Breast epithelium (tissue), 4 donors: ENCODE data around the gene ACACA. TPM values are rescaled to one million over a fixed set of nuclear protein-coding genes. Genes with fewer than 3 reads are reported as not detected.
A peak's percentile ranks its signal among the peaks of the same experiment; 100 is the strongest.

Experiments
- DNase-seq, 2 donors: peaks; one replicate each; pipeline ENCODE4 v3.0.0-alpha.2; 2019; ENCODE audit warnings: low spot score in 2 of 2
- H3K27ac ChIP-seq, 2 donors: fragments of 200-600 bp; sonication (generic) in 1 of 2; one replicate each; pipeline ENCODE4 v1.5.1; 2016 to 2019; ENCODE audit warnings: mild to moderate bottlenecking in 1 of 2
- H3K27me3 ChIP-seq, 2 donors: fragments of 200-600 bp; sonication (generic) in 1 of 2; one replicate each; pipeline versions ENCODE4 v1.5.1 to v1.6.0; 2017 to 2019; ENCODE audit warnings: control low read depth in 1 of 2, mild to moderate bottlenecking in 1 of 2
- H3K36me3 ChIP-seq: fragments of 200-600 bp; one replicate; pipeline ENCODE4 v1.5.1; 2019
- H3K4me1 ChIP-seq, 2 donors: fragments of 200-600 bp; sonication (generic); one replicate each; pipeline ENCODE4 v1.5.1; 2016 to 2019; ENCODE audit warnings: control low read depth in 1 of 2
- H3K4me3 ChIP-seq, 3 donors: fragments of 200-600 bp; sonication (generic); 1 replicate in 2 of 3; 2 replicates in 1 of 3; pipeline ENCODE4 v1.5.1; 2016 to 2019; ENCODE audit warnings: mild to moderate bottlenecking in 3 of 3, moderate library complexity in 2 of 3
- H3K9me3 ChIP-seq, 2 donors: fragments of 200-600 bp; sonication (generic) in 1 of 2; one replicate each; pipeline ENCODE4 v1.5.1; 2016 to 2019; ENCODE audit warnings: control low read depth in 1 of 2
- POLR2A ChIP-seq: fragments of 450-650 bp; IDR thresholded peaks from one replicate; pipeline ENCODE4 v1.6.1; 2016; ENCODE audit warnings: antibody characterized with exemption, mild to moderate bottlenecking, moderate library complexity
- POLR2AphosphoS5 ChIP-seq, 3 donors: sonication (generic); formaldehyde crosslinking; IDR thresholded peaks; one replicate each; pipeline ENCODE4 v1.6.1; 2017; ENCODE audit warnings: antibody characterized with exemption in 3 of 3
- intact Hi-C: fragments of 100-400 bp; cut with DNase I; formaldehyde crosslinking; loops from one replicate; pipeline ENCODE4 v1.15.1; 2023; ENCODE audit warnings: low total_unique reads
- total RNA-seq, 3 donors: library from RNA; depleted of rRNA; stranded (reverse); fragments of >200 nt; gene quantifications; one replicate each; pipeline ENCODE4 v1.1.0, GENCODE V29; 2016
- TF ChIP-seq, protein P1 (sequence below), 3 donors: fragments of 450-650 bp; IDR thresholded peaks; one replicate each; pipeline ENCODE4 v1.5.1; 2016 to 2017; ENCODE audit warnings: antibody characterized with exemption in 3 of 3, mild to moderate bottlenecking in 3 of 3, moderate library complexity in 3 of 3

The ACACA gene
- total RNA-seq, 3 donors from 2014 or later: 32.8 to 46.5 (median 36.1) TPM

DNA sequence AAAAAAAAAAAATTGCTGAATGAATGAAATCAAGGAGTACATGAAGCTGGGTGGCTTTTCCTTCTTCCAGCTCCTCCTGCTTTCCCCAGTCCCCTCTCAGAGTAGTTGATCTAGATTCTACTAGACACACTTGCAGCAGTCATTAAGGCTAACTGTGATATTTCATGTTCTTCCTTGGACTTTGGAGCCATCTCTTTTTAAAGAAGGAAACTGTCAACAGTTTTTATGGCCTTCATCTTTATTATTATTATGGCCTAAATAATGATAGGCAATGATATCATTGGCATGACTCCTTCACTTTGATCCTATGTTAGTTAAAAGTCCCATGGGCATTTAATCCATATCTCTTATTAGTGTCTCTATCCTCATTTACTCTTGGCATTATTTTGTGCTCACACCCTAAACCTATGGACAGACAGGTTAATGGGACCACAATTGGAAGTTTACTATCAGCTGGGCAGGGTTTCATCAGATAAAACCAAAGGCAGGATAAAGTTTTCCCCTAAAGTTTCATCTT, 21.1 kb downstream of the ACACA start:
- intact Hi-C loops: no loop called here
- Histone ChIP-seq H3K27ac (no peak overlapping the region), H3K4me3 (no peak overlapping the region), H3K27me3 (no peaks in the 10 kb centered on the region), H3K4me1 (no peaks in the 10 kb centered on the region), H3K36me3 (no peaks in the 10 kb centered on the region), H3K9me3 (no peaks in the 10 kb centered on the region)
- DNase-seq: no peak
- TF ChIP-seq POLR2AphosphoS5 (IDR thresholded peaks at IDR 0.05): no peak
- TF ChIP-seq, protein P1, sequence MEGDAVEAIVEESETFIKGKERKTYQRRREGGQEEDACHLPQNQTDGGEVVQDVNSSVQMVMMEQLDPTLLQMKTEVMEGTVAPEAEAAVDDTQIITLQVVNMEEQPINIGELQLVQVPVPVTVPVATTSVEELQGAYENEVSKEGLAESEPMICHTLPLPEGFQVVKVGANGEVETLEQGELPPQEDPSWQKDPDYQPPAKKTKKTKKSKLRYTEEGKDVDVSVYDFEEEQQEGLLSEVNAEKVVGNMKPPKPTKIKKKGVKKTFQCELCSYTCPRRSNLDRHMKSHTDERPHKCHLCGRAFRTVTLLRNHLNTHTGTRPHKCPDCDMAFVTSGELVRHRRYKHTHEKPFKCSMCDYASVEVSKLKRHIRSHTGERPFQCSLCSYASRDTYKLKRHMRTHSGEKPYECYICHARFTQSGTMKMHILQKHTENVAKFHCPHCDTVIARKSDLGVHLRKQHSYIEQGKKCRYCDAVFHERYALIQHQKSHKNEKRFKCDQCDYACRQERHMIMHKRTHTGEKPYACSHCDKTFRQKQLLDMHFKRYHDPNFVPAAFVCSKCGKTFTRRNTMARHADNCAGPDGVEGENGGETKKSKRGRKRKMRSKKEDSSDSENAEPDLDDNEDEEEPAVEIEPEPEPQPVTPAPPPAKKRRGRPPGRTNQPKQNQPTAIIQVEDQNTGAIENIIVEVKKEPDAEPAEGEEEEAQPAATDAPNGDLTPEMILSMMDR (IDR thresholded peaks at IDR 0.05): no peak

- H3K4me1 ChIP-seq: no peaks in the 10 kb centered on the region
- no peaks in the 10 kb centered on the region for H3K36me3 ChIP-seq
- intact Hi-C loops: no loop called here
- H3K27ac ChIP-seq: no peak overlapping the region
- H3K27me3 ChIP-seq: no peaks in the 10 kb centered on the region
- TF ChIP-seq, protein P1 (IDR thresholded peaks at IDR 0.05): no peak
- H3K4me3 ChIP-seq: no peak overlapping the region
- no peaks in the 10 kb centered on the region for H3K9me3 ChIP-seq
- no peak for DNase-seq
Measured at GRCh38 chr17:37384560-37385149, 22.0 kb downstream of the ACACA start.

- Histone ChIP-seq H3K9me3 (no peaks in the 10 kb centered on the region), H3K27me3 (no peaks in the 10 kb centered on the region), H3K36me3 (no peaks in the 10 kb centered on the region), H3K4me3 (no peak overlapping the region), H3K4me1 (no peaks in the 10 kb centered on the region), H3K27ac (no peak overlapping the region)
- no peak for DNase-seq
- intact Hi-C loops: no loop called here
- TF ChIP-seq, protein P1 (IDR thresholded peaks at IDR 0.05): no peak
- no peak for TF ChIP-seq POLR2A
- no peak for TF ChIP-seq POLR2AphosphoS5 (IDR thresholded peaks at IDR 0.05)
Measured at GRCh38 chr17:37382056-37382455, 24.6 kb downstream of the ACACA start.

DNA sequence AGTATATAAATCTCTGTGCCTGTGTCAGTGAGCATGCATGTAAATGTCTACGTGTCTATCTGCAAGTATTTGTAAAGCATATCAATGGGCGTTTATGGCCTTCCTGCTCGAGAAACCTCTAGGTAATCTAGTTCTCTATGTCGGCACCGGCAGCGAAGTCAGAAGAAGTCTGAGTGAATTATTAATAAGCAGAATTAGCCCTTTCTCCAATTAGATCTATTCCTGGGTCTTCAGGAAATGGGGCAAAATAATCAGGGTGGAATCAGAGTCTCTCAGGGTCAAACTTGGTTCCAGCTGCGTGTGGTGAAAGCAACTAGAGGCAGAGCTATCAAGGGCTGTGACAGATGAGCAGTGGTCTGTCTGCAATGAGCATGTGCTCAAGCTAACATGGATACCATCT, 30.9 kb downstream of the ACACA start, which contains the start of gene C17orf78:
Gene C17orf78 (plus strand): TSS at position 280 of the 400 bp plus-strand sequence. CDS start 108 bp downstream, at position 388.
- Histone ChIP-seq H3K4me3 (no peak within 1 kb of the TSS), H3K9me3 (no peaks in the 10 kb centered on the region), H3K36me3 (no peaks in the 10 kb centered on the region), H3K27ac (no peak within 1 kb of the TSS), H3K4me1 (no peaks in the 10 kb centered on the region), H3K27me3 (no peaks in the 10 kb centered on the region)
- intact Hi-C loops: no loop called here
- no peak for DNase-seq
- TF ChIP-seq, protein P1 (IDR thresholded peaks at IDR 0.05): no peak

GRCh38 chr17:37373530-37374159, 33.0 kb downstream of the ACACA start:
- Histone ChIP-seq H3K27me3 (no peaks in the 10 kb centered on the region), H3K4me3 (no peak overlapping the region), H3K27ac (no peak overlapping the region), H3K9me3 (no peaks in the 10 kb centered on the region), H3K36me3 (no peaks in the 10 kb centered on the region), H3K4me1 (no peaks in the 10 kb centered on the region)
- intact Hi-C loops: no loop called here
- DNase-seq: peak in 1 of 2 donors; percentile 65
- TF ChIP-seq, protein P1 (IDR thresholded peaks at IDR 0.05): peak; percentile 85 to 99 (median 99)
- TF ChIP-seq POLR2AphosphoS5 (IDR thresholded peaks at IDR 0.05): no peak
